Measurements from ENCODE around the gene FAM90A26. TPM values are rescaled to one million over a fixed set of nuclear protein-coding genes. Genes with fewer than 3 reads are reported as not detected.
"Not testable (repeated sequence)": the region's sequence is repeated elsewhere in the genome, so short reads cannot be mapped to it uniquely, and the experiment has no call there.

The FAM90A26 gene
- not detected for total RNA-seq
- long read RNA-seq: 0 reads

- not testable (repeated sequence) for DNase-seq (ENCODE audit: low spot score)
These were observed at the start of gene FAM90A26 for GRCh38 chr4:9169791-9170459. FAM90A26 (plus strand) TSS chr4:9170409; CDS start chr4:9173173, 2,764 bp downstream.

DNA sequence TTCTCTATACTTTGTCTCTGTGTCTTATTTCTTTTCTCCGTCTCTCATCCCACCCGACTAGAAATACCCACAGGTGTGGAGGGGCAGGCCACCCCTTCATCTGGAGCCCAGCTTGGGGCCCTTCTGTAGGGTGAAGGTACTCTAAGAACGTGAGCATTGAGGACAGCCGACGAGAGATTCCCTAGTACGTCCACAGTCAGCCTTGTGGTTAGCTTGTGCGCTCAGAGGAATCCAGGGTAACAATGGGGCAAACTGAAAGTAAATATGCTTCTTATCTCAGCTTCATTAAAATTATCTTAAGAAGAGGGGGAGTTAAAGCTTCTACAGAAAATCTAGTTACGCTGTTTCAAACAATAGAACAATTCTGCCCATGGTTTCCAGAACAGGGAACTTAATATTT lies 47.5 kb upstream of the FAM90A26 start:
- DNase-seq (ENCODE audit: low spot score): not testable (repeated sequence)

DNA sequence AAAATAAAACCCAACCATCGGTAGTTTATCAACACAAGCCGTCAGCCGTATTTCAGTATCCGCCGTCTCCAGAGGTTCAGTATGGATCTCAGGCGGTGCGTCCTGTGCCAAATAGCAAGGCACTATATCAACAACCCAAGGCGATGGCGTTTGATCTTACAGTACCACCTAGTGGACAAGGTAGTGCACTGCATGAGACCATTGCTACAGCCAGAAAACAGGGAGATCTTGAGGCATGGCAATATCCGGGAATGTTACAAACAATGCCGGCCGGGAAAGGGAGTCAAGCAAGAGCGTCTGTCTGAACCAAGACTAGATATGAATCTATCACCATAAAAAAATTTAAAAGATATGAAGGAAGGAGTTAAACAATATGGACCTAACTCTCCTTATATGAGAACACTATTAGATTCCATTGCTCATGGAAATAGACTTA lies 46.6 kb upstream of the FAM90A26 start:
- DNase-seq (ENCODE audit: low spot score): not testable (repeated sequence)

DNA sequence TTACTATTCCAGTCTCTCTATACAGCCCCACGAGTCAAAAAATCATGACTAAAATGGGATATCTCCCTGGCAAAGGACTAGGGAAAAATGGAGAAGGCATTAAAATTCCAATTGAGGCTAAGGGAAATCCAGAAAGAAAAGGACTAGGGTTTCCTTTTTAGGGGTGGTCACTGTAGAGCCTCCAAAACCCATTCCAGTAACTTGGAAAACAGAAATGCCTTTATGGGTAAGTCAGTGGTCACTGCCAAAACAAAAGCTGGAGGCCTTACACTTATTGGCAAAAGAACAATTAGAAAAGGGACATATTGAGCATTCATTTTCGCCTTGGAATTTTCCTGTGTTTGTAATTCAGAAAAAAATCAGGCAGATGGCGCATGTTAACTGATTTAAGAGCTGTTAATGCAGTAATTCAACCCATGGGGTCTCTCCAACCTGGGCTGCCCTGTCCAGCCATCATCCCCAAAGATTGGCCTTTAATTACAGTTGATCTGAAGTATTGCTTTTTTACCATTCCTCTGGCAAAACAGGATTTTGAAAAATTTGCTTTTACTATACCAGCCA lies 44.5 kb upstream of the FAM90A26 start:
- not testable (repeated sequence) for DNase-seq (ENCODE audit: low spot score)

- DNase-seq (ENCODE audit: low spot score): not testable (repeated sequence)
These were observed 38.8 kb upstream of the FAM90A26 start for GRCh38 chr4:9131420-9131819.

DNA sequence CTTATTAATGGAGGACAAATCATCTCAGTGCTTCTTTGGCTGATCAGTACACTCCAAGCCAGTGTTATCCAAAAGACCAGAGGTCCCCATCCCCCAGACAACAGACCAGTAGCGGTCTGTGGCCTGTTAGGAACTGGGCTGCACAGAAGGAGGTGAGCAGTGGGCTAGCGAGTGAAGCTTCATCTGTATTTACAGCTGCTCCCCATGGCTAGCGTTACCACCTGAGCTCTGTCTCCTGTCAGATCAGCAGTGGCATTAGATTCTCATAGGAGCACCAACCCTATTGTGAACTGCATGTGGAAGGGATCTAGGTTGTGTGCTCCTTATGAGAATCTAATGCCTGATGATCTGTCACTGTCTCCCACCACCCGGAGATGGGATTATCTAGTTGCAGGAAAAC lies 37.4 kb upstream of the FAM90A26 start:
- DNase-seq (ENCODE audit: low spot score): not testable (repeated sequence)

- not testable (repeated sequence) for DNase-seq (ENCODE audit: low spot score)
These were observed 36.2 kb upstream of the FAM90A26 start for GRCh38 chr4:9134011-9134410.

DNA sequence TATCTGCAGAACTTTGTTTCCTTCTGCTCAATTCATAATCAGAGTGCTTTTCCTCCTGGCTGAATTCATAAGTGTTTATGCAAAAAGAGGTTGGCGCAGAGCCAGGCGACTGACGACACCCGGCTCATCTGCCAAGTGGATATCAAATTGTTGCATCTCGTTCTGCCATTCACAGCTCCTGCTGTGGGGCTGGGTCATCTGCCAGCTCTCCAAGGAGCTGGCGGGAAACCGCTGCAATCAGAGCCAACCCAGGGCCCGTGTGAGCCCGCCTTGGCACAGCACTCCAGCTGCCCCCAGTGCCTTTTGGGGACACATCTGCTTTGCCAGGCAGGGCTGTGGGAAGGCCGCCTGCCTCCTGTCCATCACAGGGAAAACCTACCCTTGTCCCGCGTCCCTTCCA lies 35.7 kb upstream of the FAM90A26 start:
- DNase-seq (ENCODE audit: low spot score): not testable (repeated sequence)

GRCh38 chr4:9141050-9141449 lies 29.2 kb upstream of the FAM90A26 start:
- peak; percentile 33 for DNase-seq (ENCODE audit: low spot score)

GRCh38 chr4:9142786-9143185 lies 27.4 kb upstream of the FAM90A26 start:
- DNase-seq (ENCODE audit: low spot score): peak; percentile 45

- DNase-seq (ENCODE audit: low spot score): peak; percentile 69
These were observed 26.7 kb upstream of the FAM90A26 start for GRCh38 chr4:9143421-9144080.

DNA sequence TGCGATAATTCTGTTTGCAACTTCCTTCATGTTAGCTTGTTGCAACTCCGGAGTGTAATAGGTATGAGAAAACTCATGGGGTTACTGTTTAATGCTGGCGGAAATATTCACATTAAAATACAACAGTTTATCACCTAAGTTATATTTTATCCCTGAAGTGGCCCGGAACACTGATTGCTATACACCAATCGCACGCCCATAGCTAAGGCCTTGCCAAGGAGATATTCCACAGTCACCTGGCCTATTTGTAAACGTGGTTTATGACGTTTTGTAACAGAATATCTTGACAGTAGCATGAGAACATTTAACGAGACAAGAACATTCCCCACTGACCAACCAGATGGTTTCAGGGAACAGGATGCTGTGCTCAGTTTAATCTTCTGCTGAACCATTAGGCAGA lies 23.2 kb upstream of the FAM90A26 start:
- no peak for DNase-seq (ENCODE audit: low spot score)

- not testable (repeated sequence) for DNase-seq (ENCODE audit: low spot score)
These were observed 22.8 kb upstream of the FAM90A26 start for GRCh38 chr4:9147368-9147767.

DNA sequence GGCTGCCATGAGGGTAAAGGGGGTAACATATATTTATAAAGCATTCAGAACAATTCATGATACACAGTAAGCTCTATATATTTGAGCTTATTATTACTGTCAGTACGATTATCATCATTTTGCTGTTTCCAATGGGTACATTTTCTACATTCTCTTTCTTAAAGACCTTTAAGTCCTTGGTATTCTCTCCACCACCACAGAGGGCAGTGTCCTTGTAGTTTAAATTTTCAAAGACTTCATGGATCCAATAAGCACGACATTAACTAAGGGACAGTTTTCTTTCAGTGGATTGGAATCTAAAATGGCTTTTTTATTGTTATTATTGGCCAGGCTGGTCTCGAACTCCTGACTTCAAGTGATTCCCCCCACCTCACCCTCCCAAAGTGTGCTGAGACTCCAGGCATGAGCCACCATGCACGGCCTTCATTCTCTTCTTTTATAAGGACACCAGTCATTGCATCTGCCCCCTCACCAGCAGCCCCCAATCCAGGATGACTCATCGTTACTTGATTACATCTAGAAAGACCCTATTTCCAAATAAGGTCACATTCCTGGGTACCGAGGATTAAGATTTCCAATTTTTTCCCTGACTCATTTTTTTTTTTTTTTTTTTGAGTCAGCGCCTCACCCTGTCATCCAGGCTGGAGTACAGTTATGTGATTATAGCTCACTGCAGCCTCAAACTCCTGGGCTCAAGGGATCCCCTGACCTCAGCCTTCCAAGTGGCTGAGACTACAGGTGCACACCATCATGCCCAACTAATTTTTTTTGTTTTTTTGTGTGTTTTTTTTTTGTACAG lies 21.4 kb upstream of the FAM90A26 start:
- not testable (repeated sequence) for DNase-seq (ENCODE audit: low spot score)

GRCh38 chr4:9151809-9152179 lies 18.4 kb upstream of the FAM90A26 start:
- not testable (repeated sequence) for DNase-seq (ENCODE audit: low spot score)

DNA sequence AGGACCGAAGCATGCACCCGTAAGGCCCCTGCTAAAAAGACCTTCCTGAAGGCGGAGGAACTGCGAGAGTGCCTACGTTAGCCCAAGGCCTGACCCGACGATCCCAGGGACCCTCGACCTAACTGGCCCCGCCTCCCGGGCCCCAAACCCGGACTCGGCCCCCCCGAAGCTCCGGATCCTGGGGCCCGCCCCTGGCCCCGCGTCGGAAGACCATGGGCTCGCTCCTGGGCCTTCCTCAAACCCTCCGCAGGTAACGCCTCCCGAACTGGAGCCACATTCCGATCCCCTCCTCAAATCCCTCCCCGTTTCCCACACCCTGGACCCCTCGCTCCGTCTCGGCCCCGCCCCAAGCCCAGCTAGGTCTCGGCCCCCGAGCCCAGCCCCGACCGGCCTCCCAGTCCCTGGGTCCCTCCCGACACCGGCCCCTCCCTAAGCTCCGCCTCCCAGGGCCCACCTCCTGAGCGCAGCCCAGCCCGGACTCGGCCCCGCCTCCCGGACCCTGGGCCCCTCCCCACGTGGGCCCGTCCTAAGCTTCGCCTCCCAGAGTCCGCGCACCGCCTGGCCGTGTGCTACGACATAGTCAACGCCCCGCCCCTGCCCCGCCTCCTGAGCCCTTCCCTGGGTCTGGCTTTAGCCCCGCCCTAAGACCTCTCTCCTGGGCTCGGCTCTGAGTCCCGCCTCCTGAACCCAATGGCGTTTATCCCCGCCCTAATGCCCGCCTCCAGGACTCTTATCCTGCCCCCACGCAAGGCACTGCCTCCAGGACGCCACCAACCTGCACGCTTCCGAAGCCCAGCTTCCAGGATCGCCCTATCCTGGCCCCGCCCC lies 17.8 kb upstream of the FAM90A26 start:
- peak; percentile 98 for DNase-seq (ENCODE audit: low spot score)

GRCh38 chr4:9153008-9153570 lies 17.1 kb upstream of the FAM90A26 start:
- DNase-seq (ENCODE audit: low spot score): peak; percentile 99

DNA sequence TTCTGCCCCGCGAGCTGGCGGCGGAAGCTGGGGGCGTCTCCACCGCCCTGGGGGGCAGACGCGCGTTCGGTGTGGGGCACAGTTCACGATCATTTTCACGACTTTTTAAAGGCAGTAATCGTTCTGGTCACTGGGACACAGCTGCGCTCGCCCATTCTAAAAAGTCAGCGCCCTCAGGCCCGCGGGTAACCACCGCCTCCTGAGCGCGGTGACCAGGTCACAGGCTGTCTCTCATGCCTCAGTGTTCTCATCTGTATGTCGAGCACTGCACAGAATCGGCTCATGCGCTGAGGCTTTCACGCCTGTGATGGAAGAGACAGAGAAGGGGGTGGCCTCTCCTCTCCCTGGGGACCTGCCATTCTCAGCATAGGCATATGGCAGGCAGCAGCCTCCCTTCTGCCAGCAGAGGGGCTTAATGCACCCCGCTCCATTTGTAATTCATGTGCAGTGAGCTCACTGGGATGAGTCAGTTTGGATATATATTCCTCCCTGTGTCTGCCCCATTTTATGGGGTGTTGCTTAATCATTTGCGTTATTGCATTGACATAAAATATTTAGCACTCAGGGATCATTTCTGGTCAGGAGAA lies 16.5 kb upstream of the FAM90A26 start:
- DNase-seq (ENCODE audit: low spot score): peak; percentile 33

- DNase-seq (ENCODE audit: low spot score): peak; percentile 59
These were observed 14.9 kb upstream of the FAM90A26 start for GRCh38 chr4:9155101-9155886.

Data from mesenteric fat pad (tissue), 1 donor.